Fibroblast of pulmonary artery (primary cell): Measurements from ENCODE around the gene SPTLC3.
A peak's percentile ranks its signal among the peaks of the same experiment; 100 is the strongest.

Source experiments
- DNase-seq: peaks from one replicate; pipeline ENCODE4 v3.0.0-alpha.2; 2010; ENCODE audit warnings: low read depth
- H3K4me3 ChIP-seq: replicated peaks from 2 replicates; pipeline ENCODE4 v1.5.1; 2011; ENCODE audit warnings: low read depth, mild to moderate bottlenecking, control low read depth, low read length, moderate library complexity
- TF ChIP-seq, protein P1 (sequence below): IDR thresholded peaks from 2 replicates; pipeline ENCODE4 v1.5.1; 2011; ENCODE audit warnings: mild to moderate bottlenecking, control low read depth, low read length, inconsistent platforms; ENCODE audit errors: missing control alignments

The SPTLC3 gene

GRCh38 chr20:13041574-13042457, 33.0 kb downstream of the SPTLC3 start:
- TF ChIP-seq, protein P1, sequence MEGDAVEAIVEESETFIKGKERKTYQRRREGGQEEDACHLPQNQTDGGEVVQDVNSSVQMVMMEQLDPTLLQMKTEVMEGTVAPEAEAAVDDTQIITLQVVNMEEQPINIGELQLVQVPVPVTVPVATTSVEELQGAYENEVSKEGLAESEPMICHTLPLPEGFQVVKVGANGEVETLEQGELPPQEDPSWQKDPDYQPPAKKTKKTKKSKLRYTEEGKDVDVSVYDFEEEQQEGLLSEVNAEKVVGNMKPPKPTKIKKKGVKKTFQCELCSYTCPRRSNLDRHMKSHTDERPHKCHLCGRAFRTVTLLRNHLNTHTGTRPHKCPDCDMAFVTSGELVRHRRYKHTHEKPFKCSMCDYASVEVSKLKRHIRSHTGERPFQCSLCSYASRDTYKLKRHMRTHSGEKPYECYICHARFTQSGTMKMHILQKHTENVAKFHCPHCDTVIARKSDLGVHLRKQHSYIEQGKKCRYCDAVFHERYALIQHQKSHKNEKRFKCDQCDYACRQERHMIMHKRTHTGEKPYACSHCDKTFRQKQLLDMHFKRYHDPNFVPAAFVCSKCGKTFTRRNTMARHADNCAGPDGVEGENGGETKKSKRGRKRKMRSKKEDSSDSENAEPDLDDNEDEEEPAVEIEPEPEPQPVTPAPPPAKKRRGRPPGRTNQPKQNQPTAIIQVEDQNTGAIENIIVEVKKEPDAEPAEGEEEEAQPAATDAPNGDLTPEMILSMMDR: no peak
- DNase-seq: peak; percentile 39
- no peak overlapping the region for H3K4me3 ChIP-seq

DNA sequence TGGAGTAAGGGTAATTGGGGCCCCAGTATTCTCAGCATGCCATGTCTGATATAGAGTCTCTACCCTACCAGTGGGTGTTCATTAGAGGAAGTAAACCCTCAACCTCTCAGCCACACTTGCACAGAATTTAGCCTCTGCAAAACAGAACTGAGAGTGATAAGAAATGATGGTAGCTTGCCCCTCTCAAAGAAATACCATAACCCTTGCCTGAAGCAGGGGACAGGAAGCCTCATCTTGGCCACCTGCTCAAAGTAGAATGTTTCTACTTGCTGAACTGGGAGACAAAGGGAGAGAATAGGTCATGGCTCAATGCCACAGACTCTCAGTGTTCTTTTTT, 33.7 kb downstream of the SPTLC3 start:
- no peak overlapping the region for H3K4me3 ChIP-seq
- TF ChIP-seq, protein P1: no peak
- DNase-seq: no peak

DNA sequence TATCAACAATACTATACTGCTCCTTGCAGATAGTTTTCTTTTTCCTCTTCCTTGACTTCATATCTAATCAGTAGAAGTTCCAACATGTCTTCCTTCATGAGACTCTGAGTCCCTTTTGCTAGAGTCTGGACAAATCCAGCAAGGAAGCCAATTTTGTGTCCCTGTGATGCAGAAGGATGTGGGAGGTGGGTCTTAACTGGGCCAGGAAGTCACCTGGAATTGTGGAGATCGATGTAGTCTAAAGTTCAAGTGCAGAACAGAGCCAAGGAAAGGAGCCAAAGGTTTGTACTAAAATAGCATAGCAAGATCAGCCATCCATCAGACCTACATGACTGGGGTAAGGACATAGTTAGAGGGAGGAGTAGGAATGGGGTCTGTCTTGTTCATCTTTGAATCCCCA, 37.6 kb downstream of the SPTLC3 start:
- no peak overlapping the region for H3K4me3 ChIP-seq
- DNase-seq: no peak
- TF ChIP-seq, protein P1: no peak

- TF ChIP-seq, protein P1: no peak
- no peak for DNase-seq
- no peak overlapping the region for H3K4me3 ChIP-seq
Observed at GRCh38 chr20:13054011-13054410, 45.2 kb downstream of the SPTLC3 start.

- TF ChIP-seq, protein P1: no peak
- no peak for DNase-seq
- no peak overlapping the region for H3K4me3 ChIP-seq
Observed at GRCh38 chr20:13058666-13059389, 50.1 kb downstream of the SPTLC3 start.

DNA sequence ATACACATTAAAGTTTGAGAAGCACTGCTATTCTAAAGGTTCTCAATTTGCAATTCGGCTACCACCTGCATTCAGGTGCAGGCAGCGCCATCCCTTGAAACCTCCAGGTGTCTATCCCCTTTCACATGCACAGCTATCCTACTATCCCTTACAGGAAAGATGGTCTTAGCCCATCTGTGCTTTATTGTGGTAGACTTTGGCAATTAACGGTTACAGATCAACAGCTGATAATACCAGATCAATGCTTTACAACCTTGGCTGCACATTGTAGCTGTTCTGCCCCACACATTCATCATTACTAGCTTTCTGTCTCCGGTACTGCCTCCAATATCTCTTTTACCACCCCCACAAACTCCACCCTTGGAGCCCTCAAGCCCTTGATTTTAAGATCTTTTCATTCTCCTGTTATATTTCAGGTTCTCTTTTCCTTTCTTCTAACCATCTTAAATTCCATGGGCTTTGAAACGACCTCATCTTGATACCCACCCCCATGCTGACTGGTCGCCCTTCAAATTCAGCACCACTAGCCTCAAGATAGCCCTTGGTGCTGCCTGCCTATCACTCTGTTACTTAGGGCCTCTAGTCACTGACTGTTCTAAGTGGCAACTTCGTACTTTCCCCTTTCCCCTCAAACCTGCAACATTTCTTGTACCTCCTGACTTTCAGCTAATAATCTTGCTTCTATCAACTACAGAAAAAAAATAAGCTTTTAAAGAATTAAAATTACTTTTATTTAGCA, 50.8 kb downstream of the SPTLC3 start:
- H3K4me3 ChIP-seq: no peak overlapping the region
- DNase-seq: no peak
- TF ChIP-seq, protein P1: no peak
